ENCODE measurements around the gene EFS.

EFS gene

DNA sequence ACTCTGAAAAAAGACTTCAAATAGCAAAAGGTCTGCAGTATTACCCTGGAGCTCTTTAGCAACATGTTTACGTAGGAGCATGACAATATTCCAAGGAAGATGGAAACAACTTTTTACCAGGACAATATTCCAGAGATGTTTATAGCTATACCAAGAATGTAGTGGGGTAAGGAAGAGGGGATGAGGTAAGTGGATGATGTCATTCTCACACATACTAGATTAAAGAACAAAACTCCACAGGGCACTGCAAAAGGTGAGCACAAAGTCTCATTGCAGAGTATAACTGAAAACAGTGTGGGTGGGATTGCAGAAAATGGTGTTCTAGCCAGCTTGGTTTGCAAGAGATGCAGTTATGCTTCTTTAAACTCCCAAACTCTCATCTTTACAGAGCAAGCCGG lies 20.3 kb upstream of the EFS start:
- no peaks in the 10 kb centered on the region for H3K4me1 ChIP-seq (ENCODE audit: control insufficient read depth, insufficient read depth, low read length)
- peaks cover 0 to 2% of the 10 kb centered on the region in 2 donors for H3K27me3 ChIP-seq (ENCODE audit: control insufficient read depth in 1 of 2, insufficient read depth in 2 of 2, low read length in 2 of 2)
- H3K4me3 ChIP-seq (ENCODE audit: low read length in 2 of 2) = no peak overlapping the region

DNA sequence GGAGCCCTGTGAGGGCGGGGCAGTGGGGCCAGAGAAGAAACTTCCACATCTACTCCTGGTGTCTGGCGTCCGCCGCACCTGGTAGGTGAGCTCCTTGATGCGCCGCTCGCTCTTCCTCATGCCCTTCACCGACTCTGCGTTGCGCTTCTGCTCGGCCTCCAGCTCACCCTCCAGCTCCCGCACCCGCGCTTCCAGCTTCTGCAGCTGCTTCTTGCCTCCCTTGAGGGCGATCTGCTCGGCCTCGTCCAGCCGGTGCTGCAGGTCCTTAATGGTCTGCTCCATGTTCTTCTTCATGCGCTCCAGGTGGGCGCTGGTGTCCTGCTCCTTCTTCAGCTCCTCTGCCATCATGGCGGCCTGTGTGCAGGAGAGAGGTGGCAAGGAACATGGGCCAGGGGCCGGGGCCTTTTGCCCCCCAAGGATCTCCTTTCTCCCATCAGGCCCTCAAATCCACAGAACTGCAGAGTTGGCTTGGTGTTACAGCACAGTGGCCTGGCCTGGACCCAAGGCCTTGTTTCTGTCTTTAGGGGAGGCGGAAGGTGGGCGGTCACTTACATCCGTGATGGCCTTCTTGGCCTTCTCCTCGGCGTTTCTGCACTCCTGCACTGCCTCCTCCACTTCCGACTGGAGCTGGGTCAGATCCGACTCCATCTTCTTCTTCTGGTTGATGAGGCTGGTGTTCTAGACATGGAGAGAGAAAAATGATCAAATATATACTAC lies 19.6 kb upstream of the EFS start:
- Histone ChIP-seq H3K9me3 (ENCODE audit: control insufficient read depth in 2 of 2, low read length in 2 of 2) (no peaks in the 10 kb centered on the region), H3K27me3 (ENCODE audit: control insufficient read depth in 1 of 2, insufficient read depth in 2 of 2, low read length in 2 of 2) (peaks cover 0 to 2% of the 10 kb centered on the region in 2 donors), H3K27ac (ENCODE audit: low read length) (no peak overlapping the region), H3K4me3 (ENCODE audit: low read length in 2 of 2) (no peak overlapping the region), H3K9ac (ENCODE audit: low read length in 2 of 2) (no peak overlapping the region), H3K4me1 (ENCODE audit: control insufficient read depth, insufficient read depth, low read length) (no peaks in the 10 kb centered on the region), H3K36me3 (ENCODE audit: control insufficient read depth in 2 of 2, insufficient read depth in 2 of 2, low read length in 2 of 2) (no peaks in the 10 kb centered on the region)

More for the DNA sequence above, 20.3 kb upstream of the EFS start:
- H3K36me3 ChIP-seq (ENCODE audit: control insufficient read depth in 2 of 2, insufficient read depth in 2 of 2, low read length in 2 of 2) = no peaks in the 10 kb centered on the region
- no peak overlapping the region for H3K27ac ChIP-seq (ENCODE audit: low read length)
- H3K9me3 ChIP-seq (ENCODE audit: control insufficient read depth in 2 of 2, low read length in 2 of 2) = no peaks in the 10 kb centered on the region
- H3K9ac ChIP-seq (ENCODE audit: low read length in 2 of 2) = no peak overlapping the region

DNA sequence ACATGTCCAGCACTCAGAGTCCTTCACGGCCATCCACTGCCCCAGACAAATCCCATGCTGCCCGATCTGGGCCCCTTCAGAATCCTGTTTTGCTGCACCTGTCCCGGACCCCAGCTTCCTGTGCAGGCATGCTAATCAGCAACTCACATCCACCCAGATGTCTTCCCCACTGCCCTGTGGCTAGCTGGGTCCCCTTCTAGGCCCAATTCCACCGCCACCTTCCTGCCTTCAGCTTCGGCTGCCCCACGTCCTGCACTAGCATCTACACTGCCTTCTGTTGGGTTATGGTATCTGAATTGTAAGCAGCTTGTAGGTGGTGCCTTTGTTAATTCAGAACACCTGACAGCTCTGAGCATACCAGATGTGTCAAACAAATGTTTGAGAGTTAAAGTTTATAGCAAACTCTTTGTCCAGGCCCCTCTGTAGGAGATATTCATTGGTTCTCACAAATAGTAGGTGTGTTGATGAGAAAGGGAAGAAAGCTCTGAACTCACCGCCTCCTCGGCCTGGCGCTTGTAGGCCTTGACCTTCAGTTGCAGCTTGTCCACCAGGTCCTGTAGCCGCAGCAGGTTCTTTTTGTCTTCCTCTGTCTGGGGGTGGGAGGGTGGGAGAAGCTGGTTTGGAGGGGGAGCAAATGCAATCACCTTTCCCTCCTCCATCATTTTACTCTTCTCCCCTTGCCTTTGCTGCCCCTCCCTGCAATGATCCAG lies 17.9 kb upstream of the EFS start:
- H3K9me3 ChIP-seq (ENCODE audit: control insufficient read depth in 2 of 2, low read length in 2 of 2) = no peaks in the 10 kb centered on the region
- H3K36me3 ChIP-seq (ENCODE audit: control insufficient read depth in 2 of 2, insufficient read depth in 2 of 2, low read length in 2 of 2) = no peaks in the 10 kb centered on the region
- peaks cover 2 to 3% of the 10 kb centered on the region in 2 donors for H3K27me3 ChIP-seq (ENCODE audit: control insufficient read depth in 1 of 2, insufficient read depth in 2 of 2, low read length in 2 of 2)
- H3K9ac ChIP-seq (ENCODE audit: low read length in 2 of 2) = no peak overlapping the region
- H3K4me1 ChIP-seq (ENCODE audit: control insufficient read depth, insufficient read depth, low read length) = no peaks in the 10 kb centered on the region
- H3K4me3 ChIP-seq (ENCODE audit: low read length in 2 of 2) = no peak overlapping the region
- H3K27ac ChIP-seq (ENCODE audit: low read length) = no peak overlapping the region

DNA sequence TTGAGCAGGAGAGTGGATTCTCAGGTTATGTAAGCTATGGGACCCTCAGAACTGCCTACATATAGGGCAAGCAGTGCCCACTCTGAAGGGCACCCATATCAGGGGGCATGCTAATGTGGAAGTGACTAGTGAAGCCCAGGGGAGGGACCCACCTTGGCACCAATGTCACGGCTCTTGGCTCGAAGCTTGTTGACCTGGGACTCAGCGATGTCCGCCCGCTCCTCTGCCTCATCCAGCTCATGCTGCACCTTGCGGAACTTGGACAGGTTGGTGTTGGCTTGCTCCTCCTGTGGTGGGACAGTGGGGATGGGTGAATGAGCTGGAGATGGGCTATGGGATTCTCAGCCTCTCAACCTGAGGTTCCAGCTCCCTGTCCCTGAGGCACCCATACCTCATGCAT lies 17.3 kb upstream of the EFS start:
- no peaks in the 10 kb centered on the region for H3K4me1 ChIP-seq (ENCODE audit: control insufficient read depth, insufficient read depth, low read length)
- H3K36me3 ChIP-seq (ENCODE audit: control insufficient read depth in 2 of 2, insufficient read depth in 2 of 2, low read length in 2 of 2) = no peaks in the 10 kb centered on the region
- peaks cover 2 to 3% of the 10 kb centered on the region in 2 donors for H3K27me3 ChIP-seq (ENCODE audit: control insufficient read depth in 1 of 2, insufficient read depth in 2 of 2, low read length in 2 of 2)
- H3K9ac ChIP-seq (ENCODE audit: low read length in 2 of 2) = no peak overlapping the region
- H3K9me3 ChIP-seq (ENCODE audit: control insufficient read depth in 2 of 2, low read length in 2 of 2) = no peaks in the 10 kb centered on the region
- H3K27ac ChIP-seq (ENCODE audit: low read length) = no peak overlapping the region
- no peak overlapping the region for H3K4me3 ChIP-seq (ENCODE audit: low read length in 2 of 2)

DNA sequence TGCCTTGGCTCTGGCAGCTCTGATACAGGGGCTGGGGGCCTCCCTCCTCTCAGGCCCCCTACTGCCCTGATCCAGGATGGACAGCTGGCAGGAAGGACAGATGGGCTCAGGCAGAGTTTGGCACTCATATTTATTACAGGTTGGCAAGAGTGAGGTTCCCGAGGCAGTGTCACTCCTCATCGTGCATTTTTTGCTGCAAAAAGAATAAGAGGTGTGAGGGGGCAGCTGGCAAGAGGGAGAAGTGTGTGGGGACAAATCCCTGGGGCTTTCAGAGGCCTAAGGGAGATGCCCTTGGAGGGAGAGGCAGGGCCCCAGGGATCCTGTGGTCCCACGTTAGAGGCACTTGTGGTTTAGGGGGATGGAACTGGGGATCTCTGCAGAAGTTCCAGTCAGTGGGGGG lies 16.9 kb upstream of the EFS start:
- Histone ChIP-seq H3K4me1 (ENCODE audit: control insufficient read depth, insufficient read depth, low read length) (no peaks in the 10 kb centered on the region), H3K9me3 (ENCODE audit: control insufficient read depth in 2 of 2, low read length in 2 of 2) (no peaks in the 10 kb centered on the region), H3K27ac (ENCODE audit: low read length) (no peak overlapping the region), H3K4me3 (ENCODE audit: low read length in 2 of 2) (no peak overlapping the region), H3K27me3 (ENCODE audit: control insufficient read depth in 1 of 2, insufficient read depth in 2 of 2, low read length in 2 of 2) (peaks cover 2 to 3% of the 10 kb centered on the region in 2 donors), H3K36me3 (ENCODE audit: control insufficient read depth in 2 of 2, insufficient read depth in 2 of 2, low read length in 2 of 2) (no peaks in the 10 kb centered on the region), H3K9ac (ENCODE audit: low read length in 2 of 2) (no peak overlapping the region)

DNA sequence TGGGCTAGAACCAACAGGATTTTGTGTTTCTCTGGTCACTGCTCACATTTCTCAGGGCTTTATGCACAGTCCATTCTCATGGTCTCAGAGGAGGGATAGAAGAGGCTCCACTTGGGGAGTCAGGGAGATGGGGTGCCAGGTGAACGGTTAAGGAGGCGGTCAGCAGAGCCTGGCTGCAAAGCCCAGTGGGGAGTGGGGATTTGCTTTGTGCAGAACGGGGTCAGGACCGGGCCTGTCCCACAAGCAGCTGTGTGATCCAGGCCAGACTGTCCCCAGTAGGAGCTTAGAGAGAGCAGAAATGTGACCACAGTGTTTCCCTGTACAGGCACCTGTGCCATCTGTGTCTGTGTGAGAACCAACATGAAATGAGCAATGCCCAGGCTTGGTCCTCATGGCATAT lies 16.0 kb upstream of the EFS start:
- no peaks in the 10 kb centered on the region for H3K36me3 ChIP-seq (ENCODE audit: control insufficient read depth in 2 of 2, insufficient read depth in 2 of 2, low read length in 2 of 2)
- no peak overlapping the region for H3K9ac ChIP-seq (ENCODE audit: low read length in 2 of 2)
- H3K4me1 ChIP-seq (ENCODE audit: control insufficient read depth, insufficient read depth, low read length) = peaks cover 3% of the 10 kb centered on the region
- peaks cover 2 to 3% of the 10 kb centered on the region in 2 donors for H3K27me3 ChIP-seq (ENCODE audit: control insufficient read depth in 1 of 2, insufficient read depth in 2 of 2, low read length in 2 of 2)
- no peaks in the 10 kb centered on the region for H3K9me3 ChIP-seq (ENCODE audit: control insufficient read depth in 2 of 2, low read length in 2 of 2)
- no peak overlapping the region for H3K4me3 ChIP-seq (ENCODE audit: low read length in 2 of 2)
- H3K27ac ChIP-seq (ENCODE audit: low read length) = no peak overlapping the region

DNA sequence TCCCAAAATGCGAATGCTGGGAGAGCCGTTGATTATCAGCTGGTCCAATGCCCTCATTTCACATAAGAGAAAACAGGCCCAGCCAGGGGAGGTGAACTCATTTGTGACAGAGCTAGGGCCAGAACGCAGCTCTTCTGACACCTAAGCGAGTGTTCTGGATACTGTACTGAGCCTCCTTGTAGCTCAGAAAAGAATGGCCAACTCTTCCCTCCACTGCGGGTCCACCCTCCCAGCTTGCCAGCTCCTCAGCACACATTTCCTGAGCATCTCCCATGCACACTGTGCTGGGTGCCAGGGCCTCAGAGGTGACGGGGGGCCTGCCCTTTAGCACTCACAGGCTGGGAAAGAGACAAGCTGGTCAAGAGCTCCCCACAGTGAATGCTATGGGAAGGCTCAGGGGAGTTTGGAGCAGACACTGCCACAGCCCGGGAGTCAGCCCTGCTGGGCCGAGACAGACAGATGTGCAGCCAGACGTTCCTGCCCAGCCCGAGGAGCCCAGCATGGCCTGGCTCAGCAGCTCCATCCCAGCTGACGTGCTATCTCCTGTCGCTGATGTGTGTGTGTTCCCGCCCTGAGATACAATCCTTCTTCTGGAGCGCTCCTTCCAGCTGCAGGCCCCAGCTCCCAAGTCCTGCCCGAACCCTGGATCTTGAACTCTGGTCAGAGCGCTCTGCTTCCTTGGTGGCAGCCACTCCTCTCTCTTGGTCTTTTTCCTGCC lies 15.4 kb upstream of the EFS start:
- Histone ChIP-seq H3K4me1 (ENCODE audit: control insufficient read depth, insufficient read depth, low read length) (peaks cover 3% of the 10 kb centered on the region), H3K9me3 (ENCODE audit: control insufficient read depth in 2 of 2, low read length in 2 of 2) (no peaks in the 10 kb centered on the region), H3K27ac (ENCODE audit: low read length) (no peak overlapping the region), H3K36me3 (ENCODE audit: control insufficient read depth in 2 of 2, insufficient read depth in 2 of 2, low read length in 2 of 2) (no peaks in the 10 kb centered on the region), H3K9ac (ENCODE audit: low read length in 2 of 2) (no peak overlapping the region), H3K27me3 (ENCODE audit: control insufficient read depth in 1 of 2, insufficient read depth in 2 of 2, low read length in 2 of 2) (peaks cover 2 to 3% of the 10 kb centered on the region in 2 donors), H3K4me3 (ENCODE audit: low read length in 2 of 2) (no peak overlapping the region)

DNA sequence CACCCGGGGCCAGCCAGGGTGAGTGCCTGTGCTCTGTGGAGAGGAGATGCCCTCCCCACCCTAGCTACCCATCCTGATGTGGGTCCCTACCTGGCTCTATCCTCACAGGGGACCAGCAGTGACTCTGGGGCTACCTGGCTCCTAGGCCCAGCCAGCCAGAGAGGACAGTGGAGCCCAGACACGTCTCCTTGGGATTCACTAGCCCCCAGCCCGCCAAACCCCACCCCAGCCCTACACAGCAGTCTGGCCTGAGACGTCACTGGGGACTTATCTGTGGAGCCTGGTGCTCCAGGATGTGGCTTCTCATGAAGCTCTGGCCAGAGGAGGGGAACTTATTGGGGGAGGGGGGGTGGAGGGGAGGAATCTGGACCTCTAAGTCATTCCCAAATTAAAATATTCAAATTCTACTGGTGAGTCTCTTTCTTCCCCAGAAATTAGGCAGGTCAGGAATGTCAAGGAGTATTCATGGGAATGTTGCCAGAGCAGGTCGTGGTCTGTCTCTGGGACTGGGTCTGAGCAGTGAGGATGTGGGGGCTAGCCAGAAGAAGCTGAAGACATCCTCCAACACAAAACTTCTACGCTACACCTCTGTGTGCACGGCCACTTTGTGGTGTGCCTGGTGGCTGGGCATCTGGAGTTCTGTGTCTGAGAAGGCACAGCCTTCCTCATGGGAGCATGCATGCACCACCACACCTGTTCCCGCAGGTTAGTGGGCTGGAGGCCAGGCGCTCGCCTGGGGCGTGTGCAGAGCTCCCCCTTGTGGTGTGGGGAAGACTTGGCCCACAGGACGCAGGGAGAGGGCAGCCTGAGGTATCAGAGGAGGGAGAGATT lies 14.6 kb upstream of the EFS start:
- Histone ChIP-seq H3K4me3 (ENCODE audit: low read length in 2 of 2) (no peak overlapping the region), H3K27me3 (ENCODE audit: control insufficient read depth in 1 of 2, insufficient read depth in 2 of 2, low read length in 2 of 2) (peaks cover 2 to 3% of the 10 kb centered on the region in 2 donors), H3K27ac (ENCODE audit: low read length) (no peak overlapping the region), H3K9ac (ENCODE audit: low read length in 2 of 2) (no peak overlapping the region), H3K4me1 (ENCODE audit: control insufficient read depth, insufficient read depth, low read length) (peaks cover 3% of the 10 kb centered on the region), H3K9me3 (ENCODE audit: control insufficient read depth in 2 of 2, low read length in 2 of 2) (no peaks in the 10 kb centered on the region), H3K36me3 (ENCODE audit: control insufficient read depth in 2 of 2, insufficient read depth in 2 of 2, low read length in 2 of 2) (no peaks in the 10 kb centered on the region)

DNA sequence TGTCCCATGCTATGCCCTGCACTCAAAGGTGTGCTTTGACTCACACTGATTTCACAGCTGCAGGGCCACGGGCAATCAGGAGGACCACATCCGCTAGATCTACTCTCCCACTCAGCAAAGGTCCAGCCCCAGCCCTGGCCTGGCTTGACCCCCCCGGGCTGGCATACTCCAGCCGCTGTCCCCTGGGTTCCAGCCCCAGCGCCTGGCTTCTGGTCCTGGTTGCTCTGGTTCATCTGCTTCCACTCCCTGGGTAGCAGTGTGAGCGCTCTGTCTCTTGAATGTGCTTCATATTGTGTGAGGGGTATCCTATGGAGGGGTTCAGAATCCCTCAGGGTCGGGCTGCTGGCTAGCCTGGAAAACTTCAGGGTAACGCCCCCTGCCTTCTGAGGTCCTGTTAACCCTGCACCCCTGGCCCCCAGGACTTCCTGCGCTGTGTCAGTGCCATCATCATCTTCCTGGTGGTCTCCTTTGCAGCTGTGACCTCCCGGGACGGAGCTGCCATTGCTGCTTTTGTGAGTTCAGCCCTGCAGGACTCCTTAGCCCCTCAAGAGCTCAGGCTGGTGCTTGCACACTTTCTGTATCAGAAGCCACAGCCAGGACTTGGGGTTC lies 13.7 kb upstream of the EFS start:
- Histone ChIP-seq H3K27me3 (ENCODE audit: control insufficient read depth in 1 of 2, insufficient read depth in 2 of 2, low read length in 2 of 2) (peaks cover 2 to 3% of the 10 kb centered on the region in 2 donors), H3K4me1 (ENCODE audit: control insufficient read depth, insufficient read depth, low read length) (peaks cover 3% of the 10 kb centered on the region), H3K36me3 (ENCODE audit: control insufficient read depth in 2 of 2, insufficient read depth in 2 of 2, low read length in 2 of 2) (no peaks in the 10 kb centered on the region), H3K4me3 (ENCODE audit: low read length in 2 of 2) (no peak overlapping the region), H3K27ac (ENCODE audit: low read length) (no peak overlapping the region), H3K9me3 (ENCODE audit: control insufficient read depth in 2 of 2, low read length in 2 of 2) (no peaks in the 10 kb centered on the region), H3K9ac (ENCODE audit: low read length in 2 of 2) (no peak overlapping the region)
